ENCODE results near the gene KRT83. TPM values are rescaled to one million over a fixed set of nuclear protein-coding genes. Genes with fewer than 3 reads are reported as not detected.

KRT83 gene
- total RNA-seq: not detected

GRCh38 chr12:52320784-52321400 is at the start of gene KRT83:
TSS of gene KRT83 (minus strand) at chr12:52321398. CDS start at chr12:52321335, 63 bp downstream.
- no peak for DNase-seq (ENCODE audit: low spot score)

DNA sequence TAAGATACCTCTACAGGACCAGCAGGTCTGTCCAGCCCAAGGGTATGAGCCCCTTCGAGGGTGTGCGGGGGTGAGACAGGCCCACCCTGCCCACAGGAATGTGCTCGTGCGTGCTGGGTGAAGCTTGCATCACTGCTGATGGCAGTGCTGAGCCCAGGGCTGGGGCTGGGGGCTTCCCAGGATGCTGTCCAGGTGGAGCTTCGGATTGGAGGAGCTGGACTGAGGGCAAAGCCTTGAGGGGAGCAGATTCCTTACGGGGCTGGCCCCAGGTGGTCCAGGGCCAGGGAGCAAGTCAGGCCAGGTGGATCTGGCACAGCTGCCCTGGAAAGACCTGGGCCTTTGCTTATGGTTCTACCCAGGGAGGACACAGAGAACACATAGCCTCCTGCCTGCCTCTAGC is 48.6 kb upstream of the KRT83 start:
- no peak for DNase-seq (ENCODE audit: low spot score)

GRCh38 chr12:52369211-52369610 is 48.0 kb upstream of the KRT83 start:
- DNase-seq (ENCODE audit: low spot score): no peak

- no peak for DNase-seq (ENCODE audit: low spot score)
Observed at GRCh38 chr12:52368508-52368907, 47.3 kb upstream of the KRT83 start.

- DNase-seq (ENCODE audit: low spot score): no peak
Observed at GRCh38 chr12:52367876-52368275, 46.7 kb upstream of the KRT83 start.

- no peak for DNase-seq (ENCODE audit: low spot score)
Observed at GRCh38 chr12:52366738-52367485, 45.7 kb upstream of the KRT83 start, which contains the start of gene KRT85. TSS of gene KRT85 (minus strand) at chr12:52367481. CDS start at chr12:52367405, 76 bp downstream.

DNA sequence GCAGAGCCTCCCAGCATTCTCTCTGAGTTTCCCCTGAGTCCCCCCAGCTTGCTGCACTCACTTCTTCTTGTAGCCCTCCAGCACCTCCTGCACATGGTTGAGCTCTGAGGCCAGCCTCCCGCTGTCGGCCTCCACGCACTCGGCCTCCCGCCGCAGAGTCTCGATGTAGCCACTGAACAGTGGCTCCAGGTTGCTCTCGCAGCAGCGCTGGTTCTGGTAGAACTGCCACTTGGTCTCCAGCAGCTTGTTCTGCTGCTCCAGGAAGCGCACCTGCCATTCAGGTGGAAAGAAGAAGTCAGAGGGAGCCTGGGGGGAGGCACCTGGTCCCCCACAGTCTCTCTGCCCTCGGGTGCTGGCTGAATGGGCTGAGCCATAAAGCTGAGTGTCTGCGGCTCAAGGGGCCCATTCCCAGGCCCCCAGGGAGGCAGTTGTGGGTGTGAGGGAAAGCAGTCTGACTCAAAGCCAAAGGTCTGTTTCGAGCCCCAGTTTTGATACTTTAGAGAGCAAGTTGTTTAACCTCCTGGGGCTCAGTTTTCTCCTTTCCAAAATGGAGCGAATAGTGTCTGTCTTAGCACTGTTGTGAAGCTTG is 43.8 kb upstream of the KRT83 start:
- no peak for DNase-seq (ENCODE audit: low spot score)

- no peak for DNase-seq (ENCODE audit: low spot score)
Observed at GRCh38 chr12:52364061-52364460, 42.9 kb upstream of the KRT83 start.

DNA sequence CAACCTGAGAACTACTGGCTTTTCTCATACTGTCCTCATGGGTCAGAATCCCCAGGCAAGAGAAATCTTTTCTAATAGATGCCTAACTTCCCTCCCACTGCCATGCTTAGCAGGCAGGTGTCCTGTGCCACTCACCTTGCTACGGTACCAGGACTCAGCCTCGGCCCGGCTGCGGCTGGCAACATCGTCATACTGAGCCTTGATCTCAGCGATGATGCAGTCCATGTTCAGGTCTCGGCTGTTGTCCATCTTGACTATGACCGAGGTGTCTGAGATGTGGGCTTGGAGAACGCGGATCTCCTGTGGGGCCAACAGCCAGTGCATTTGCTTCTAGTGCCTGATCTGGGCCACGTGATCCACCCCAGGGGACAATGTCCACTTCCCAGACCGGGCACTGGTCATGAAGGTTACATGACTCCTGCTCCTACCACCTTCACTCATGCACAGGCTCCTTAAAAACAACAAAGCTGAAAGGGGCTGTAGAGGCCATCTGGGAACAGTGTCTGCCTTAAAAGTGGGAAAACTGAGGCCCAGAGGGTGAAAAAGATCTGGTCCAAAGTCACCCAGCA is 42.0 kb upstream of the KRT83 start:
- DNase-seq (ENCODE audit: low spot score): no peak

DNA sequence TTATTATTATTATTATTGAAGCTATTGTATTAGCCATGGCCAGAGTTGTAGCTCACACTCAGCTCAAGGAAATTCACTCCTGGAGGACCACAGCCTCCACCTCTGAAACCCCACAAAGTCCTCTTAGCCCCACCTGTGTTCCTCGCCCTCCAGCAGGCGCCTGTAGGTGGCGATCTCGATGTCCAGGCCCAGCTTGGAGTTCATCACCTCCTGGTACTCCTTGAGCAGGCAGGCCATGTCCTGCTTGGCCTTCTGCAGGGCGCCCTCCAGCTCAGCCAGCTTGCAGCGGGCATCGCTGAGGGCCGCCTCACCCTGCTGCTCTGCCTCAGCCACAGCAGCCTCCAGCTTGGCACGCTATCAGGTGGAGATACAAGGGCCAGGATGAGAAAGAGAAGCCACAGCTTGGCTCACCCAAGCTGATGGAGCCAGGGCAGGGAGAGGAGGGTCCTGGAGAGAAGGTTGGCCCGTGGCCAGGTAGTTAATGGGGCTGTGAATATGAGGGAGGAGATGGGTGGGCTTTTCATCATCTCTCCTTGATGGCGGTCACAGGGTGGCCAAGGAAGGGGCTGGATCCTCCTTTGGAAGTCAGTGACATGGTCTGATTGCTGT is 41.0 kb upstream of the KRT83 start:
- DNase-seq (ENCODE audit: low spot score): no peak

GRCh38 chr12:52361553-52361952 is 40.4 kb upstream of the KRT83 start:
- DNase-seq (ENCODE audit: low spot score): no peak

DNA sequence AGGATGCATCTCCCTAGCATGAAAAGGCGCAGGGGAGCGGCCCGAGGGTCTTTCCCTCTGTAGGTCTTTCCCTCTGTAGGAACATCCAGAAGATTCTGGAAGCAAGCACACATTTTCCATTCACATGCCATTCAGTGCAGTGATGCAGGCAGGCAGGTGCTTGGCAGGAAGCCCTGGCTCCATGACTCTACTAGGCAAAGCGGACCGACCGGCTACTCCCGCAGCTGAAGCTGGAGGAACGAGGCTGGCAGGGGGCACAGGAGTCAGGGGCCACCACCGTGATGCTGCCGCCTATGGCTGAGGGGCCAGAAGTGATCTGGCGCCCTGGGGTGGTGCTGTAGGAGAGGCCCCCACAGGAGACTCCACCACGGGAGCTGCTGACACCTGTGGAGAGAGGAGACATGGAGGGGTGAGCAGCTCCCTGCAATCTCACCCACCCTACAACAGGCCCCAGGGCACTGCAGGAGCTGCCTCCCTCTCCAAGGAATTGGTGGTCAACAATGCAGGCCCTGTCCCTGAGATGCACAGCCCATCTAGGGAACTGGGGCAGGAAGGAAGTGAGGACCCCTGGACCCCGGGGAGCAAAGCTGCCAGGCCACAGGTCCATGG is 39.6 kb upstream of the KRT83 start:
- DNase-seq (ENCODE audit: low spot score): peak; percentile 28

DNA sequence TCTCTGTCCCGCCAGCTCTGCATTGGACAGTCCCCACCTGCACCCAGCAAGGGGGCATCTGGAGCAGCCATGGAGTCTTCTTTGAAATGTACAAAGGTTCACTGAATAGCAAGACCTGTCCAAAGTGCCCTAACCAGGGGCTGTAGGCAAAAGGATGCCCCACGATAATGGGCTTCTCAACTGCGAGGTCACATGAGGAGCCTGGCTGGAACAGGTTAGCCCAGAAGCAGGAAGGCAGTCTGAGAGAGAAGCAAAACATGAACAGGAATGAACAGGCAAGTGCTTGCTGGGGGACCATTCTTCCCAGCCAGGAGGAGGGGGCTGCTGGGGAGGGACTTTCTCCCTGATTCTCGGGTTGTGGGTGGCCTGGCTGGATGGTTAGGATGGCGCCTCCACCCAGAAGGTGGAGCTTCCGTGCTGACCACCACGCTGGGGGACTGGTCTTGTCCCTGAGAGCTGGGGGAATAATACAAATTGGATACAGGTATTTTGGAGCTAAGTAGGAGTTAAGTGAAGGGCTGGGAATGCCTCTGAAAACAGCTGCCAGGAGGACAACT is 39.0 kb upstream of the KRT83 start:
- DNase-seq (ENCODE audit: low spot score): no peak

GRCh38 chr12:52359621-52360061 is 38.4 kb upstream of the KRT83 start:
- no peak for DNase-seq (ENCODE audit: low spot score)

DNA sequence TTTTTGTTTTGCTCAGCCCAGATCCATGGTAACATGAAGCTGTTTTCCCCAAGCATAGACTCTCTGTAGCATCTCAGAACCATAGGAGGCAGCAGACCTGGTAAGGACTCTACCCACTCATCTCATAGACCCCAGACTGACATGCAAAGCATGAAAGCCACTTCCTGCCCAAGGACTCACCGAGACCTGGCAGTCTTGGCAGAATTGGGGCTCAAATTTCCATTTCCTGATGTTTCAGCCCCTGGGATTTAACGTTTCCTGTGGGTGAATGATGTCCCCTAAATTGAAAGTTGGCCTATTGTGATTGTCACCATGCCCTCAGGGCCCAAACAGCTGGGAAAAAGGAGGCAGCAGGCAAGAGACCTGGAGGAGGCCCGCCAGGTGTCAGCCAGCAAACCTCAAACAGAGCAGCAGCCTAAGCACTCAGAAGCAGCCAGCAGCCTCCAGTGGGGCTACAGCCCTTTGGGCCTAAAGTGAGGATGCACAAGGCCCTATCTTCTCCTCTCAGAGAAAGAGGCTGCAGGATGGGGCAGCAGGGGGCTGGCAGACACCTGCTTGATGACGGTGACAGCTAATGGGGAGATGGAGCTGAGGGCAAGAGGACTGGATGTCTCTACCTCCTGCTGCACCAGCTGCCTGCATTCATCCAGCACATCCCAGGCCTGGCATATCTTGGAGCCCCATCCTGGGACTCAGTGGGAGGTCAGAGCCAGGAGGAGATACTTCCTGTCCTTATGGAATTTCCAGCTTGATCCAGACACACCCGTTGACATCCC is 37.6 kb upstream of the KRT83 start:
- DNase-seq (ENCODE audit: low spot score): no peak

- no peak for DNase-seq (ENCODE audit: low spot score)
Observed at GRCh38 chr12:52356762-52357580, 35.8 kb upstream of the KRT83 start.

DNA sequence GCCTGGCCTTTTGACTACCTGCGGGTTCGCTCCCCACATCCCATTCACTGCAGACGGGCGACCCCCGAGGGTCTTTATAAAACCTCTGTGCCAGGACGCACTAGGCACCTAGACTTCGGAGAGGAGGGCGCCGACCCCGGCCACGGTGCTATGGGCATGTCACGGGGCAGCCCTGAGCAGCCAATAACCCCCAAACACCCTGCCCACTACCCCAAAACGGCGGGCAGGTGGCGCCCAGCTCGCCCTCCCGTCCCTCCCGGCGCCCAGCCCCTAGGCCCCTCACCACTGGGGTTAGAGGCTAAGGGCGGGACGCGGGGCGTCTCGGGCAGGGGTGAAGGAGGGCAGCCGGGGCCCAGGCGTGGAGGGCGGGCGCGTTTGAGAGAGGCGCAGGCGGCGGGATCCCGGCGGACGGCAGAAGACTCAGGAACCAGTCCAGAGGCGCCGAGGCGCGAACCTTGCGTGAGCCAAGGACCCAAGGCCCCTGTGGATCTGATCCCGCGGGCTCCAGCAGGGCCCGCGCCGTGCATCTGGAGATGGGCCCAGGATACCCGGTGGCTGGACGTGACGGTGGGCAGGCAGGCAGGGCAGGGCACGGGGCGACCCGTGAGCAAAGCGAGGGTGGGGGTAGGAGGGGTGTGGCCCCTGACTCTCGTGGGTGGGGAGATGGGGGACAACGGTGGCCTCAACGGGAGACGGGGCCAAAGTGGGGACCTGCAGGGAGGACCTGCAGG is 35.0 kb upstream of the KRT83 start:
- no peak for DNase-seq (ENCODE audit: low spot score)

GRCh38 chr12:52355176-52355575 is 34.0 kb upstream of the KRT83 start:
- DNase-seq (ENCODE audit: low spot score): no peak

DNA sequence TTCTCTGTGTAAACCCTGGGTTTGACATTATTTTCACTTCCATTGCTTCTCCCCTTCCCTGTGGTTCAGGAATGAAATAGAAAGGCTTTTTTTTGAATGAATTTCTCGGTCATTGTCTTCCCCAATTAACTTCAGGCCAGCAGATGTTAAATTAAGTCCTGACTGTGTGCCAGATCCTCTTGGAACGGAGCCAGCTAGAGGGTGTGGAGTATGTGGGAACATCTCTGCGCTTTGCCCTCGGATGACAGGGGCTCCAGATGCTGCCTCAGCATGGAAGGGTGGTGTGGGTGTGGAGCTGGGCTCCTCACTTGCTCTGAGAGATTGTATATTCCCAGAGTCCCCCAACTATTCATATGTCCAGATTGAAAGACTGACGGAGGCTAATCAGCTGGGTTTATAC is 33.0 kb upstream of the KRT83 start:
- no peak for DNase-seq (ENCODE audit: low spot score)

Measured in mucosa of gallbladder (tissue), 1 donor.